HG03064 (cell line): ENCODE measurements around the gene NSUN3.

ENCODE experiments used
- ATAC-seq: cut with Tn5 transposase; IDR thresholded peaks from one replicate; pipeline ENCODE4 v1.9.1; 2021; ENCODE audit warnings: low read depth; ENCODE audit not compliant: unreplicated experiment

Gene NSUN3

GRCh38 chr3:94176988-94177745 lies 114.3 kb downstream of the NSUN3 start:
- no peak for ATAC-seq
